ENCODE measurements around the gene ATAT1.
"Not testable (repeated sequence)": the region's sequence is repeated elsewhere in the genome, so short reads cannot be mapped to it uniquely, and the experiment has no call there.

Gene ATAT1

DNA sequence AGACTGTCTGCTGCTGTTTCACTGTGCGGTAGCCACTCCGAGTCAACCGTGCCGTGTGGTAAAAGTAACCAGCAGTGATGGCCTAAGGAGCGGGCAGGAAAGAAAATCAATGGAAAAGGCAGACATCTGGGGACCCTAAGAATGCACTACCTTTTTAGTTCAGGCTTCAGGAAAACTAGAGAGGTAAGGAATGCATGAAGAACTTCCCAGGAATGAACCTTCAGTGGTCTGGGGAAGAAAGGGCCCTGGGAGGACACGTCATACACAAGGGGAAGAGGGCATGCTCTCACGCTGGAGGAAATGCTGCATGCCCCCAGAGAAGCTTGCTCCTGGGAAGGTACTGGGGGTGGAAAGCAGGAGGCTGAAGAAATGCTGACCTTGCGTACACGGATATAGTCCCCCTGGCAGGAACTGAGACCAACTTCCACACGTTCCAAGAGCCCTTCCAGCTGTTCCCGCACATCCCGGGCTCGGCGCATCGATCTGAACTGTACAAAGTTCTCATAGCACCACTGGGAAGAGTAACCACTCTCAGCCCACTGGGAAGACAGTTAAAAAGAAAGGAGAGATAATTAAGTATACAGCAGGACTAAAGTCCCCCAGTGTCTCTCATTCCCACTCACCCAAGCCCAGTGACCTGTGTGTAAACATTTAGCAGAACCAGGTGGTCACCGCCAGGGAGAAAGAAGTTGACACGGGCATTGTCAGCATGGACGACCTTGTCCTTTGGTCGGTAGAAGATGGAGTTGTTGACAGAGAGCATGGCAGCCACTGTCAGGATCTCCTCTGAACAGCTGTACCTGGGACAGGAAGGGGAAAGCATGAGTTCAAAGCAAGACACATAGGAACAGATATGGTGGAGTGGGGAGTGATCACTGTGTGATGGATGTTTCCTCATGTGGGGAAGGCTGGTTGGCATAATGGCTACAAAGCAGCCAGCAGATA is 28.4 kb downstream of the ATAT1 start:
- DNase-seq, result no peak

GRCh38 chr6:30655743-30656094 is 29.0 kb downstream of the ATAT1 start:
- DNase-seq, result no peak

GRCh38 chr6:30656513-30656912 is 29.8 kb downstream of the ATAT1 start:
- DNase-seq, result no peak

DNA sequence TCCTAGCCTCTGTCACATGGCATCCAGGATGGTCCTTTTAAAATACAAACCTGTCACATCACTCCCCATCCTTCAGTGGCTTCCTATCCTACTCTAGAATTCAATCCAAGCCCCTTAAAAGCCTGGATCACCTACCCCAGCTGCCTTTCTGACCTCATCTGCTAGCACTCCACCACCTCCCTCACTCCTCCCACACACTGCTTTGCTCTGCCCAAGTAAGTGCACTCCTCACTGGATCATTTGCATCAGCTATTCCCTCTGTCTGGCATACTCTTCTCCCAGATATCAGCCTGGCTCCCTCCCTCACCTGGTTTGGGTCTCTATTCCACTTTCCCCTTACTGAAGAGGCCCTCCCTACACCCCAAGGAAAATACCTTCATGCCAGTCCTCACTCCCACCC is 30.8 kb downstream of the ATAT1 start:
- no peak for DNase-seq

- not testable (repeated sequence) for DNase-seq
Observed at GRCh38 chr6:30657922-30658321, 31.2 kb downstream of the ATAT1 start.

GRCh38 chr6:30664994-30665767 is 38.5 kb downstream of the ATAT1 start:
- DNase-seq, result no peak

DNA sequence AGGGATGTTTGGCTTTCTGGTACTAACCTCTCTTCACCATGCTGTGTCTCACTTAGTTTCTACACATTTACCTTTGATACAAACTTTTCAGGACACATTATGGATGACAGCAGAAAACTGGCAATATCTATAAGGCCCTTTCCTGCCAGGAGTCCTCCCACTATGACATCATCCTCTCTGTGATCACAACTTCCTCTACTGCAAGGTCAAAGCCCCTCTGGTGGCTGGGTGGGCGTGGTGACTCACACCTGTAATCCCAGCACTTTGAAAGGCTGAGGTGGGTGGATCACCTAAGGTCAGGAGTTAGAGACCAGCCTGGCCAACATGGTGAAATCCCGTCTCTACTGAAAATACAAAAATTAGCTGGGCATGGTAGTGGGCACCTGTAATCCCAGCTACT is 39.6 kb downstream of the ATAT1 start:
- DNase-seq, result not testable (repeated sequence)

- DNase-seq, result no peak
Observed at GRCh38 chr6:30670760-30671527, 44.3 kb downstream of the ATAT1 start.

DNA sequence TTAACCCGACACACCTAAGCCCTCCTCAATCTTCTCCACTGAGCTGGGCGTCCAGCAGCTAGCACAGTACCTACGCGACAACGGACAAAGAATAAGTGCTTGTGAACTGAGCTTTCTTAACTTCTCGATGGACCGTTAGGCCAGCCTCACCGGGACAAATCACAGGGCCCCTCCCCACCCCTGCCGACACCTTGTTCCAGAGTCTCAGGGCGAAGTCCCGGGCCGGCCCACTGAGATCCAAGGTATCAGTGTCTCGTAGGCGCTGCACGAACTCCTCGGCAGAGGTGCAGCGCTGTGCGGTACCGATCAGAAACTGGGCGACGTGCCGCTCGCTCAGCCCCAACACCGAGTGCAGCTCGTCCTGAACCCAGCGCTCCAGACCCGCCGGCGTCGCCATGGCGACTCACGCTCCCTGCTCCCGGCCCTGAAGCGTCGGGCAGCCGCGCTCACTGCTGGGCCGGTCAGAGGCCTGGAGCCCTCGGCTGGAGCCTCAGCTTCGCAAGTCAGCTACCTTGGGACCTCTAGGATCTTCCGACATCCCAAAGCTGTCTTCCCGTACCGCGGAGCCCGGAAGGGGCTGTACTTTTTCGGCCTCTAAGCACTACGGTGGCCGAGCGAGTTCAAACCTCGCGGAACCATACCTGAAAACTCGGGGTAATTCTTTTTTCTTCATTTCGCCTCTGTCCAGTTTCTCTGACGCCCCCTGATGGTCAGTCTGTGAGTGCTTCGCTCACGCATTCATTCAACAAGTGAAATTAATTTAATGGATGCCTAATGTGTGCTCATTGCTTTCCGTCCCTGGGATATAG is 46.0 kb downstream of the ATAT1 start, which contains the start of gene DHX16:
Gene DHX16, minus strand, starts transcription at position 562 of the 809 bp plus-strand sequence. Its CDS starts 165 bp downstream, at position 397.
- DNase-seq, result peak; percentile 86

GRCh38 chr6:30676660-30677285 is 50.1 kb downstream of the ATAT1 start:
- DNase-seq, result no peak

- peak; percentile 64 for DNase-seq
Observed at GRCh38 chr6:30678964-30679726, 52.5 kb downstream of the ATAT1 start.

DNA sequence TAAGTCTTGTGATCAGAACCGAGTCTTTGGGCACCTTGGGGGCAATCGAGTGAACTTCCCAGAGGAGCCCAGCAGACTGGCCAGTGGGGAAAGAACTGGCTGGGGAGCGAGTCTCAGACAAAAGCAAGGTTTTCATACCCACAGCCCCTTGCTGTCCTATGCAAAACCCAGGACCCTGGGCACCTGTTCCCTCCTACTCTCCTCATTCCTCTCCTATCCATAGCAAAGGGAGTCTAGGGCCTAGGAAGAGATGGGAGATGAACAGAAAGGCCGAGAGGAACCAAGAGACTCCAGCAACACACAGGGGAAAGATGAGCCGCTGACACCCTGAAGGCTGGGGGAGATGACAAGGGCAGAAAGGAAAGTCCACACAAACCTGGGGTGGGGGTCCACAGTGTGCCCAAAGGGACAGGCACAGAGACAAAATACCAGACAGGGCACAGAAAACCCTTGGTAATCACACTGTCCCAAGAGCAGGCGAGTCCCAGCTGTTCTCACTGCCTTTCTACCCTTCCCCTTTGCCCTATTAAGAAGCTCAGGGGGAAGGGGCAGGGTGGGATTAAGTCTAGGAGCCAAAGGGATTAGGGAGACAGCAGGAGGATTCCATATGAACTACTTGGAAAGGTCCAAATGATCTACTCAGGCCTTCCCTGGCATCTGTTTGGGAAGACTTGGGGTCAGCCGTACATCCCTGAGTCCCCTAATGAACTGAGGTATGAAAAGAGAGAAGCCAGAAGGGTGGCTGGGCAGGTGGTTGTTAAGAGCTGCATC is 53.3 kb downstream of the ATAT1 start:
- DNase-seq, result no peak

- DNase-seq, result no peak
Observed at GRCh38 chr6:30681766-30682142, 55.1 kb downstream of the ATAT1 start.

GRCh38 chr6:30682143-30683117 is 55.8 kb downstream of the ATAT1 start:
- DNase-seq, result peak; percentile 48

DNA sequence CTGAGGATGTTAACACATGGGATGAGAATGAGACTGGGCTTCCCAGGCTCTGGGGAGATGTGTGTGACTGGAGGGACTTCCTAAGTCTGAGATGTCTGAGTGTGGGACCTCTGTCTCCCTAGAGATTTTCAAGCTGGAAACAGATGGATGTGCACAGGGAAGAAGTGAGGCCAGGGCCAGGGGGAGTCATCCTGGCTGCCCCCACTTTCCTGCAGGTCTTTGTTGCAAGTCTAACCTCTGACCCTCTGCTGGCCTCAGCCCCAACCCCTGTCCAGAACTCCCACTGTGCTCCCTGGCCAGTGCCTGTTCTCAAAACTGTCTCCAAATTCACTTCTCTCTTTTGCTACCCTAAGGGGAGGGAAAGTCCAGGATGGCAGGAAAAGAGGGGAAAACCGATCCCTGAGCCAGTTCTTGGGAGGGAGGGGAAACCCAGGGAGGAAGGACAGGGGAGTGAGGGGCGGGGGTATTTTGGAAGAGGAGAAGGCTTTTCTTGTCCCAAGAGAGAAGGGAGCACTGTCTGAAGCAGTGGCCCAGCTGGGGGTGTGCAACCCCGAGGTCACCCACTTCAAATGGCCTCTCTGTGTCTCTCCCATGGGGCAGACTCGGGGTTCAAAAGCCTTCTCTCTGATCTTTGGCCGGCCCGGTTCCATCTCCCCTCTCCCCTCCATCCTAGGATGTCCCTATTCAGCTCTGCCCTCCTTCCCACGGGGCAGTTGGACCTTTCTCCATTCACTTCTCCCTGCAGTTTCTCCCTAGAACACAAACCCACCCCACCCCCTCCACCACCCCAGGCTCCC is 56.7 kb downstream of the ATAT1 start:
- no peak for DNase-seq

GRCh38 chr6:30683980-30684338 is 57.3 kb downstream of the ATAT1 start:
- no peak for DNase-seq

DNA sequence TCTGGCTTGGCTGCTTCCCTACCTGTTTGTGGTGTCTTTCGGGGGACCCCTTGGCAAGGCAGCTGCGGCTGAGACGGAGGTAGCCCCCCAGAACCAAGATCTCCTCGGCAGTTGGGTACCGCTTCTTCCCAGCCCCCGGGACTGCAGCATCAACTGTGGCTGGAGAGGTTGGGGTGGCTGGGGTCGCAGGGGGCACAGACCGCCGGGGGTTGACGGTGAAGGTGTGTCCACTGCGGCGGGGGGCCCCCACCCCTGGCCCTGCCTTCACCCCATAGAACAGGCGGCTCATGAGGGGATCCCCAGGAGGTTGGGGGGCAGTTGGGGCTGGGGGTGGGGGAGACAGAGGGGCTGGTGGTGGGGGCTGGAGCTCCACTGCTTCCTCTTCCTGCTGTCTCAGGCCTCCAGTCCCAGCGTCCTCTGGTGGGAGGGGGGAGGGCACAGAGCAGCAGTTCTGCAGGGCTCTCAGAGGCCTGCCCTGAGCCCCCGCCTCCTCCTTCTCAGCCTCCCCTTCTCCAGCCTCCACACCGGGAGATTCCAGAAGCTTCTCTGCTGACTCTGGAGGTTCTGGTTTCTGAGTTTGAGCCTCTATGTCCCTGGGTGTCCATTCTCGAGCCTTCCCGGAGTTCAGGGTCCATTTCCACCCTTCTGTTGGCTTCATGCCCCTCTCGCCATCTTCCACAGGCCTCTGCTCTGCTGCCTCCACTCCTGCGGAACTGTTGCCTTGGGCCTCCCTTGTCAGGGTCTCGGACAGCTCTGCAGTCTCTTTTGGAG is 57.9 kb downstream of the ATAT1 start:
- DNase-seq, result no peak
